H1 (cell line): ENCODE data around the gene RAP1A. TPM values are rescaled to one million over a fixed set of nuclear protein-coding genes. Genes with fewer than 3 reads are reported as not detected.

Source experiments
- CTCF ChIA-PET: fragments of 300-600 bp; sonication (Branson Sonifier 250); formaldehyde crosslinking; loops from one replicate; lab custom pipeline; 2021; ENCODE audit not compliant: partially characterized antibody; lab: Charles Lee
- POLR2A ChIA-PET: fragments of 300-600 bp; sonication (Branson Sonifier 250); formaldehyde crosslinking; loops from one replicate; lab custom pipeline; 2021; ENCODE audit warnings: inconsistent platforms; ENCODE audit not compliant: partially characterized antibody; lab: Charles Lee
- DNase-seq, 2 experiments: peaks; one replicate each; pipeline versions ENCODE4 v3.0.0 to v3.0.0-alpha.2; 2010 to 2022; ENCODE audit warnings: low spot score in 2 of 2, low read depth in 1 of 2, mixed read lengths in 1 of 2
- FAIRE-seq: peaks from 2 replicates; lab custom pipeline; 2011; peaks lifted over from hg19 to GRCh38; lab: Jason Lieb, UNC
- H2AFZ ChIP-seq: 2 replicates; pipeline ENCODE4 v1.8.1; 2012; ENCODE audit warnings: low read length, inconsistent platforms
- H2AK5ac ChIP-seq: 2 replicates; pipeline ENCODE4 v1.6.1; 2013; ENCODE audit warnings: low read depth, low read length
- H2BK120ac ChIP-seq: replicated peaks from 2 replicates; pipeline ENCODE3; 2013; ENCODE audit warnings: low read depth, low read length, inconsistent platforms
- H2BK12ac ChIP-seq: 2 replicates; pipeline ENCODE4 v1.6.1; 2013; ENCODE audit warnings: low read depth, low read length
- H2BK15ac ChIP-seq: 2 replicates; pipeline ENCODE4 v1.6.1; 2013; ENCODE audit warnings: low read length
- H2BK20ac ChIP-seq: 2 replicates; pipeline ENCODE4 v1.6.1; 2013; ENCODE audit warnings: low read length
- H2BK5ac ChIP-seq: 2 replicates; pipeline ENCODE4 v1.6.1; 2013; ENCODE audit warnings: low read depth, low read length
- H3K14ac ChIP-seq: 2 replicates; pipeline ENCODE4 v1.6.1; 2013; ENCODE audit warnings: inconsistent platforms; ENCODE audit not compliant: insufficient read length
- H3K18ac ChIP-seq: 2 replicates; pipeline ENCODE4 v1.6.1; 2013; ENCODE audit warnings: low read length; ENCODE audit errors: extremely low read depth
- H3K23ac ChIP-seq: 2 replicates; pipeline ENCODE4 v1.6.1; 2013; ENCODE audit warnings: inconsistent platforms; ENCODE audit not compliant: insufficient read length
- H3K23me2 ChIP-seq: 2 replicates; pipeline ENCODE4 v1.6.1; 2013; ENCODE audit warnings: low read depth, low read length
- H3K27ac ChIP-seq: 2 replicates; pipeline ENCODE4 v1.6.1; 2011; ENCODE audit warnings: low read depth, low read length, inconsistent platforms
- H3K27me3 ChIP-seq, 4 experiments: replicated peaks in 1 of 4; 1 replicate in 1 of 4; 2 replicates in 3 of 4; pipeline versions ENCODE4 v1.6.1 to v1.8.1; 2011 to 2013; ENCODE audit warnings: low read length in 3 of 4, mild to moderate bottlenecking in 3 of 4, inconsistent platforms in 2 of 4, mixed read lengths in 2 of 4, moderate library complexity in 1 of 4; ENCODE audit not compliant: control insufficient read depth in 3 of 4, insufficient read depth in 3 of 4; ENCODE audit errors: extremely low read depth in 1 of 4
- H3K36me3 ChIP-seq, 4 experiments: 2 replicates each; pipeline versions ENCODE4 v1.6.1 to v1.8.1; 2011 to 2013; ENCODE audit warnings: mild to moderate bottlenecking in 4 of 4, low read length in 3 of 4, moderate library complexity in 2 of 4, control low read depth in 1 of 4, inconsistent platforms in 1 of 4; ENCODE audit not compliant: insufficient read depth in 4 of 4, control insufficient read depth in 2 of 4
- H3K4ac ChIP-seq: replicated peaks from 2 replicates; pipeline ENCODE3; 2013; ENCODE audit warnings: low read length, low read depth, mixed read lengths, inconsistent platforms; ENCODE audit not compliant: insufficient read length
- H3K4me1 ChIP-seq, 4 experiments: replicated peaks in 1 of 4; 1 replicate in 1 of 4; 2 replicates in 3 of 4; pipeline versions ENCODE4 v1.6.1 to v1.8.1; 2011 to 2013; ENCODE audit warnings: low read length in 3 of 4, inconsistent platforms in 2 of 4, mixed read lengths in 1 of 4; ENCODE audit not compliant: insufficient read depth in 4 of 4, control insufficient read depth in 3 of 4
- H3K4me2 ChIP-seq, 2 experiments: 2 replicates each; pipeline versions ENCODE4 v1.6.1 to v1.8.1; 2011 to 2013; ENCODE audit warnings: low read depth in 2 of 2, low read length in 2 of 2, control low read depth in 1 of 2, inconsistent platforms in 1 of 2, mild to moderate bottlenecking in 1 of 2; ENCODE audit not compliant: insufficient read depth in 1 of 2
- H3K4me3 ChIP-seq, 4 experiments: fragments of 200-600, 300-600 bp in 1 of 4; sonication (generic), shearing (Covaris generic), sonication (Bioruptor Twin) in 1 of 4; 2 replicates each; pipeline versions ENCODE4 v1.5.1 to v1.8.1; 2011 to 2016; ENCODE audit warnings: low read length in 4 of 4, low read depth in 3 of 4, control low read depth in 2 of 4, inconsistent platforms in 2 of 4, mild to moderate bottlenecking in 2 of 4, mixed read lengths in 1 of 4, moderate library complexity in 1 of 4; ENCODE audit not compliant: insufficient read depth in 2 of 4; ENCODE audit errors: extremely low read depth in 1 of 4
- H3K56ac ChIP-seq: replicated peaks from 2 replicates; pipeline ENCODE3; 2013; ENCODE audit warnings: low read depth, mild to moderate bottlenecking, mixed read lengths, low read length, inconsistent platforms; ENCODE audit not compliant: insufficient read length
- H3K79me1 ChIP-seq: 2 replicates; pipeline ENCODE4 v1.6.1; 2013; ENCODE audit warnings: low read depth, low read length, control low read depth
- H3K79me2 ChIP-seq, 2 experiments: 2 replicates each; pipeline versions ENCODE4 v1.6.1 to v1.8.1; 2012 to 2013; ENCODE audit warnings: low read length in 2 of 2, mild to moderate bottlenecking in 2 of 2, inconsistent platforms in 1 of 2; ENCODE audit not compliant: insufficient read depth in 2 of 2, control insufficient read depth in 1 of 2
- H3K9ac ChIP-seq, 4 experiments: replicated peaks in 1 of 4; 1 replicate in 1 of 4; 2 replicates in 3 of 4; pipeline versions ENCODE4 v1.6.1 to v1.8.1; 2011 to 2013; ENCODE audit warnings: low read depth in 3 of 4, low read length in 3 of 4, control low read depth in 2 of 4, mild to moderate bottlenecking in 2 of 4, moderate library complexity in 2 of 4, inconsistent platforms in 1 of 4; ENCODE audit errors: extremely low read depth in 1 of 4
- H3K9me3 ChIP-seq, 2 experiments: 2 replicates each; pipeline versions ENCODE4 v1.6.1 to v1.8.1; 2012 to 2013; ENCODE audit warnings: mild to moderate bottlenecking in 2 of 2, moderate library complexity in 2 of 2, control low read depth in 1 of 2, inconsistent platforms in 1 of 2, low read depth in 1 of 2, low read length in 1 of 2, mixed read lengths in 1 of 2; ENCODE audit not compliant: insufficient read depth in 2 of 2
- H4K20me1 ChIP-seq, 2 experiments: replicated peaks in 1 of 2; 2 replicates each; pipeline versions ENCODE3 to v1.8.1; 2011 to 2013; ENCODE audit warnings: inconsistent platforms in 2 of 2, low read length in 2 of 2, mild to moderate bottlenecking in 1 of 2; ENCODE audit not compliant: insufficient read depth in 2 of 2, control insufficient read depth in 1 of 2
- H4K5ac ChIP-seq: 2 replicates; pipeline ENCODE4 v1.6.1; 2013; ENCODE audit warnings: low read length, low read depth, mixed read lengths, inconsistent platforms; ENCODE audit not compliant: insufficient read length
- H4K8ac ChIP-seq: 2 replicates; pipeline ENCODE4 v1.8.0; 2013; ENCODE audit warnings: mild to moderate bottlenecking, moderate library complexity, low read length, inconsistent platforms; ENCODE audit not compliant: insufficient read depth; ENCODE audit errors: extremely low read depth
- H4K91ac ChIP-seq: replicated peaks from 2 replicates; pipeline ENCODE3; 2013; ENCODE audit warnings: low read length, mixed read lengths, inconsistent platforms; ENCODE audit not compliant: insufficient read length
- WGBS, 2 experiments: shearing (Covaris generic) in 1 of 2; methylation state at CpG; one replicate each; pipeline versions ENCODE4 v1.1.6 to v1.1.7; 2013 to 2015; ENCODE audit warnings: low lambda C conversion rate in 2 of 2, mixed read lengths in 2 of 2, inconsistent platforms in 1 of 2, low coverage in 1 of 2, missing lambda C conversion rate in 1 of 2; ENCODE audit not compliant: insufficient replicate concordance in 2 of 2, insufficient coverage in 1 of 2, insufficient read length in 1 of 2; ENCODE audit errors: extremely low coverage in 1 of 2, missing lambda C conversion rate in 1 of 2; 5-methylcytosine and 5-hydroxymethylcytosine counted together
- polyA plus RNA-seq, 7 experiments: library from polyadenylated mRNA; depleted of rRNA in 3 of 7; stranded (reverse) in 5 of 7; unstranded in 2 of 7; fragments of >200 nt in 5 of 7; fragments of 200-250 nt in 2 of 7; gene quantifications; 1 replicate in 5 of 7; 2 replicates in 1 of 7; 4 replicates in 1 of 7; pipeline versions ENCODE4 v1.2.1 to v1.2.3, GENCODE V29; 2011 to 2013; ENCODE audit warnings: missing spikeins in 2 of 7, mixed read lengths in 2 of 7
- total RNA-seq: library from RNA; stranded (reverse); fragmentation: NEBNext Ultra II Directional; extraction: Animal tissue kit (Norgen Biotek cat#: 25700); gene quantifications from 2 replicates; pipeline ENCODE4 v1.2.1, GENCODE V29; 2021

Gene RAP1A
- total and polyA plus RNA-seq, 2 of the 8 experiments (the other 6 are each of a cell fraction or from before 2014, with no cell fraction given), result 10.9 to 35.8 TPM

DNA sequence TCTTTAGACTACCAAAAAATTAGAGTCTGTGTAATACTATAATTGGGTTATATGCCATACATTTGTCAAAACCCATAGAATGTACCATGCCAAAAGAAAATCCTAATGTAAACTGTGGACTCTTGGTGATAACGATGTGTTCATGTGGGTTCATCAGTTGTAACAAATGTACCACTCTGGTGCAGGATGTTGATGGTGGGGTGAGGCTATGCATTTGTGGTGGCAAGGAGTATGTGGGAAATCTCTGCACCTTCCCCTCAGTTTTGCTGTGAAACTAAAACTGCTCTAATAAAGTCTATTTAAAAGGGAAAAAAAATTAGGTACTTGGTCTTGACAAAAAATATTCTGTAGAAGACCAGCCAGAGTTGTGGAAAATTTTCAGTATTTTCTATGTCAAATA is 76.2 kb downstream of the RAP1A start:
- Histone ChIP-seq H4K5ac (no peak overlapping the region), H3K4ac (no peak overlapping the region), H4K91ac (no peak overlapping the region), H3K27ac (no peak overlapping the region), H2BK5ac (no peak overlapping the region), H3K18ac (no peak overlapping the region), H3K4me2 (no peak overlapping the region), H2BK20ac (no peak overlapping the region), H3K79me1 (no peaks in the 10 kb centered on the region), H3K79me2 (no peaks in the 10 kb centered on the region), H3K4me1 (no peaks in the 10 kb centered on the region), H3K56ac (no peak overlapping the region), H3K23me2 (no peaks in the 10 kb centered on the region), H3K27me3 (no peaks in the 10 kb centered on the region), H3K14ac (no peak overlapping the region), H3K9ac (no peak overlapping the region), H3K23ac (no peak overlapping the region), H2BK120ac (no peak overlapping the region), H3K9me3 (no peaks in the 10 kb centered on the region), H4K8ac (no peak overlapping the region), H2BK12ac (no peak overlapping the region), H3K4me3 (no peak overlapping the region), H2AK5ac (no peak overlapping the region), H2AFZ (no peak overlapping the region), H2BK15ac (no peak overlapping the region), H3K36me3 (peaks cover 2 to 24% (median 7%) of the 10 kb centered on the region in 4 experiments; a peak in 7 of 8 replicates), H4K20me1 (peaks cover 0 to 1% of the 10 kb centered on the region in 2 experiments)
- FAIRE-seq (no peak), DNase-seq (no peak)
- ChIA-PET CTCF (no interaction called here), POLR2A (no interaction called here)
- 90% methylated on average over 1 of the region's 1 CpG; no CpG with 5 or more reads in 1 of the 2 experiments for WGBS, 2 experiments
